GM12891 (cell line): Measurements from ENCODE around the gene SLC38A3.

ENCODE experiments used
- PAX5 ChIP-seq: IDR thresholded peaks from 2 replicates; pipeline ENCODE4 v1.6.1; 2011; ENCODE audit warnings: low read length, moderate library complexity, mild to moderate bottlenecking; ENCODE audit not compliant: insufficient read depth, severe bottlenecking
- POLR2A ChIP-seq: IDR thresholded peaks from 2 replicates; pipeline ENCODE4 v1.6.1; 2011; ENCODE audit warnings: low read depth, low read length, control low read depth
- POLR2AphosphoS5 ChIP-seq: IDR thresholded peaks from 2 replicates; pipeline ENCODE4 v1.6.1; 2011; ENCODE audit warnings: low read depth, low read length, control low read depth
- POU2F2 ChIP-seq: IDR thresholded peaks from 2 replicates; pipeline ENCODE4 v1.6.1; 2011; ENCODE audit warnings: low read depth, mild to moderate bottlenecking, control low read depth, low read length, moderate library complexity
- SPI1 ChIP-seq: IDR thresholded peaks from 2 replicates; pipeline ENCODE4 v1.6.1; 2011; ENCODE audit warnings: low read depth, low read length, control low read depth
- TAF1 ChIP-seq: IDR thresholded peaks from 2 replicates; pipeline ENCODE4 v1.6.1; 2011; ENCODE audit warnings: low read depth, low read length, control low read depth

DNA sequence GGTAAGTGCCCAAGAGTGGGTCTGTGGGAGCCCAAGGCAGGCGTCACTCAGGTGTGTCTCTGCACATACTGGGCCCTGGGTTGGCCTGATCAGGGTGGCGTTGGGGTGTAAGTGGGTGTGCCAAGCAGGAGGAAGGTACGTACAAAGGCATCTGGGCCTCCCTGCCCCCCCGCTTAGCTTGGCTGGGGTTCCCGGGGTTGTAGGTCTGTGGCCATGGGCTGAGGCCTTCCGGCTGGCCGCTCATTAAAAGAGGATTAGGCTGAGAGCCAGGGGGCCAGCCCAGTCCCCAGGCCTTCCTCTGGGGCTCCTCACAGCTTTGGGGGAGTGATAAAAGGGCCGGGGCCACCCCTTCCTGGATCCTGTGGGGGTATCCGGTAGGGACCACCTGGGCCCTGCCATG, 36.7 kb upstream of the SLC38A3 start:
- TF ChIP-seq POLR2AphosphoS5 (no peak), POU2F2 (no peak), POLR2A (no peak), TAF1 (no peak), SPI1 (no peak), PAX5 (no peak)
